ENCODE results near the gene PPP1R14B. TPM values are rescaled to one million over a fixed set of nuclear protein-coding genes. Genes with fewer than 3 reads are reported as not detected.

PPP1R14B gene, protein sequence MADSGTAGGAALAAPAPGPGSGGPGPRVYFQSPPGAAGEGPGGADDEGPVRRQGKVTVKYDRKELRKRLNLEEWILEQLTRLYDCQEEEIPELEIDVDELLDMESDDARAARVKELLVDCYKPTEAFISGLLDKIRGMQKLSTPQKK
- 153 and 159 TPM in 2 replicates for total RNA-seq

DNA sequence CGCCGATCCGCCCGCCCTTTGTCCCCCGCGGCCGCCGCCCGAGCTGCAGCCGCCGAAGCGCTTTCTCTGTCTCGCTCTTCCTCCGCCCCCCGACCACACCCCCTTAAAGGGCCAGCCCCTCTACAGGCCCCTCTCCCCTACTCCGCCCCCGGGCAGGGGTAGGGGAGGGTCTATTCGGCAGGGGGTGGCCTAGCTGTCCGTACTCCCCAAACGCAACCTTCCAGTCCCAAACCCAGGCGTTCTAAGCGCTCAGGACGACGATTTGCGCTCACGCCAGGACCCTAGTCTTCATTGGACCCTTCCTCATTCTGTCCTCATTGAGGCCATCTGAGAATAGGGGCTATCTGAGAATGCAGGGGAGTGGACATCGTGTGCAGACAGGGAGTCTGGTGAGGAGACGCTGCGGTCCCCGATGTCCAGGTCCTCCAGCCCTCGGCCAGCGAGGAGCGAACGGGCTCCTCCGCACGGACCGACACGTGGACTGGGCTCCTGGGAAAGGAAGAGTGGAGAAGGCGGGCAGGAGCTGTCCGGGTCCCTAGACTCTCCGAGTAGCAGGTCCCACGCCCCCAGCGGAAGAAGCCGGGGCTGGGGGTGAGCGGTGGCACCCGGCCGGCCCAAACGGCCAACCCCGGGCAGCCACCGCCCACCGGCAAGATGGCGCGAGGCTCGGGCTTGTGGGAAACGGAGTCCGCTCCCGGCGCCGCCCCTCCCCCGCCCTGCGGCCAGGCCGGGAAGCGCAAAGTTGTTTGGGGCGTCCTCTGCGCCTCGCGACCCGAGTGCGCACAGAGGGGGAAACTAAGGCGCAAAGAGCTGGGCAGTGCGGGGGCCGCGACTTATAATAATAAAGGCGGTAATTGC is at the start of gene PPP1R14B:
Gene PPP1R14B (minus strand): TSS at position 73 of the 858 bp plus-strand sequence. CDS start 270 bp downstream, outside the sequence.
- peak; percentile 84 to 88 for DNase-seq (ENCODE audit: low read depth in 2 of 2)

- DNase-seq (ENCODE audit: low read depth in 2 of 2) = no peak
Measured at GRCh38 chr11:64296236-64296635, 49.5 kb upstream of the PPP1R14B start.

- no peak for DNase-seq (ENCODE audit: low read depth in 2 of 2)
Measured at GRCh38 chr11:64295760-64296159, 49.0 kb upstream of the PPP1R14B start.

DNA sequence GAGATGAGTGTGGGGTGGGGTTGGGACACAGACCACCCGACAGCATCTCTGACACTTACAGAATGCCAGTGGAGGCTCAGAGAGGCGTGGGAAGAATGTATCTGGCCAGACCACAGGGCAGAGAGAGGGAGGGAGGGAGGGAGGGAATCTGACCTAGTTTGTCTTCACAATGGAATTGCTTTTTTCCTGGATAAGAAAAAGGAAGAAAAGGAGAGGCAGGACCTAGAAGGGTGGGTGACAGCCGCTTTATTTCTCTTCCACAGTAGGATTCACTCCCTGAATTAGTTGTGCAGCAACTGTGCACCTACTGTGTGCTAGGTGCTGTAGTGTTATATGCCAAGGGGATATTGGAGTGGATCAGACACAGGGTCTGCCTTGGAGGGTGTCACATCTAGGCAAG is 48.0 kb upstream of the PPP1R14B start:
- no peak for DNase-seq (ENCODE audit: low read depth in 2 of 2)

- DNase-seq (ENCODE audit: low read depth in 2 of 2) = no peak
Measured at GRCh38 chr11:64292460-64293254, 45.9 kb upstream of the PPP1R14B start.

DNA sequence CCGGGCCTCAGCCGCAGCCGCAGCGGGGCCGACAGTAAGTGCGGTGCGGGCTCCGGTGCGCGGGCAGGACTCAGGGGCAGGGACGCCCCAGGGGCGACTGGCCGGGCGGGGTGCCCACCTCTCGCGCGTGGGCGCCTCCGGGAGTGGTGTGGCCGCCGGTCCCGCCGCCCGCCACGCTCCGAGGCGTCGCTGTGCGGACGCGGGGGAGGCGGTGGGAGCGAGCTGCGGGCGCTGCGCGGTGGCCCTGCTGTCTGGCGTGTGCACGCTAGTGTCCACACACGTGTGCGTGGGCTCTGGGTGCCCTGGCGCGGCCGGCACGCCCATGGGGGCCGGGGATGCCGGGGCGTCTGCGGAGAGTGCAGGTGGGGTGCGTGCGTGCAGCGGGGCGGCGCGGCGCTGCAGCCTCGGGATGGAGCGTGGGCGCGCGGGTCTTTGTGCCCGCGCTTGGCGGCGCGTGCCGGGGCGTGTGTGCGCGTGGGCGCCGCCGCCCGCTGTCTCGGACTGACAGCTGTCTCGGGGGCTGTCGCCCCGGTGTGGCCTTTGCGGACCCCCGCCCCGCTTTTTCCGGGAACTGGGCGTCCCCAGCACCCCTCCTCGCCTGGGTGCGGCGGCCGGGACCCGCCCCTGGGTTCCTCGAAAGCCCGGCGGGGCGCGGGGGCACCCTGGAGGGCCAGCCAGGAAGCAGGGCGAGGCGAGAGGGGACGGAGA is 45.2 kb upstream of the PPP1R14B start:
- DNase-seq (ENCODE audit: low read depth in 2 of 2) = no peak

- no peak for DNase-seq (ENCODE audit: low read depth in 2 of 2)
Measured at GRCh38 chr11:64291262-64291751, 44.6 kb upstream of the PPP1R14B start, which contains the start of gene KCNK4. TSS of gene KCNK4 (plus strand) at chr11:64291302. CDS start at chr11:64293019, 1,717 bp downstream.

GRCh38 chr11:64290352-64291261 is 43.9 kb upstream of the PPP1R14B start:
- no peak for DNase-seq (ENCODE audit: low read depth in 2 of 2)

GRCh38 chr11:64289002-64289564 is 42.3 kb upstream of the PPP1R14B start:
- no peak for DNase-seq (ENCODE audit: low read depth in 2 of 2)

DNA sequence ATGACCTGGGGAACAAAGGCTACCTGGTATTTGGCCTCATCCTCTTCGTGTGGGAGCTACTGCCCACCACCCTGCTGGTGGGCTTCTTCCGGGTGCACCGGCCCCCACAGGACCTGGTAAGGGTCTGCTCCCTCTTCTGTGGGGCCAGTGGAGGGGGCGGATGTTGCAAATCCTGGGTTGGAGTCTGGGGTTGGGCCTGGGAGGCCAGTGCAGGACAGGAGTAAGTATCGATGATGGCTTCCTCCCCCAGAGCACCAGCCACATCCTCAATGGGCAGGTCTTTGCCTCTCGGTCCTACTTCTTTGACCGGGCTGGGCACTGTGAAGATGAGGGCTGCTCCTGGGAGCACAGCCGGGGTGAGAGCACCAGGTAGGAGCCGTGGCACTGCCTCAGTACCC is 41.6 kb upstream of the PPP1R14B start:
- DNase-seq (ENCODE audit: low read depth in 2 of 2) = no peak

DNA sequence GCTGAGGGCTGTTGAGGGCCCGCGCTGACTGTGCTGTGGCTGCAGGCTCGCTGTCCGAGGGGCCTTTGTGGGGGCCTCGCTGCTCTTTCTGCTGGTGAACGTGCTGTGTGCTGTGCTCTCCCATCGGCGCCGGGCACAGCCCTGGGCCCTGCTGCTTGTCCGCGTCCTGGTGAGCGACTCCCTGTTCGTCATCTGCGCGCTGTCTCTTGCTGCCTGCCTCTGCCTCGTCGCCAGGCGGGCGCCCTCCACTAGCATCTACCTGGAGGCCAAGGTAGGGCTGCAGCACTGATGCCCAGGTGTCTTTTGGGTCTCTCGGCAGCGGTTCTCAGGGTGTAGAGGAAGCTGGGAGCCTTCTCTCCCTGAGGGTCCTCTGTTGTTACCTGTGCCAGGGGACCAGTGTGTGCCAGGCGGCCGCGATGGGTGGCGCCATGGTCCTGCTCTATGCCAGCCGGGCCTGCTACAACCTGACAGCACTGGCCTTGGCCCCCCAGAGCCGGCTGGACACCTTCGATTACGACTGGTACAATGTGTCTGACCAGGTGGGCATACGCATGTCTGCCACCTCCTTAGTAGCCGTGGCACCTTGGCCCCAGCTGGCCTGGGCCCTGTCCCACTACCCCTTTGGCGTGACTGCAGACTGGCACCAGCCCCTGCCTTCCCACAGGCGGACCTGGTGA is 41.1 kb upstream of the PPP1R14B start:
- DNase-seq (ENCODE audit: low read depth in 2 of 2) = no peak

DNA sequence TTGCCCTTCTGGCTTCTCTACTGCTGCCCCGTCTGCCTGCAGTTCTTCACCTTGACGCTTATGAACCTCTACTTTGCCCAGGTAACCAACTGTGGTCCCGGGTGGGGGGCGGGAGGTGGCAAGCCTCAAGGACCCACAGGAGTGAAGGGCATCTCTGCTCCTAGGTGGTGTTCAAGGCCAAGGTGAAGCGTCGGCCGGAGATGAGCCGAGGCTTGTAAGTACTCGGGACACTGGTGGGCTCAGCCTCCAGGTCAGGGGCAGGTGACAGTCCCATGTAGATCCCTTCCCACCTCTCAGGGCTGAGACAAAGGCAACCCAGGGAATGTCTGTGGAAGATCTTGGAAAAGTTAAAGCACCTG is 40.0 kb upstream of the PPP1R14B start:
- DNase-seq (ENCODE audit: low read depth in 2 of 2) = no peak

DNA sequence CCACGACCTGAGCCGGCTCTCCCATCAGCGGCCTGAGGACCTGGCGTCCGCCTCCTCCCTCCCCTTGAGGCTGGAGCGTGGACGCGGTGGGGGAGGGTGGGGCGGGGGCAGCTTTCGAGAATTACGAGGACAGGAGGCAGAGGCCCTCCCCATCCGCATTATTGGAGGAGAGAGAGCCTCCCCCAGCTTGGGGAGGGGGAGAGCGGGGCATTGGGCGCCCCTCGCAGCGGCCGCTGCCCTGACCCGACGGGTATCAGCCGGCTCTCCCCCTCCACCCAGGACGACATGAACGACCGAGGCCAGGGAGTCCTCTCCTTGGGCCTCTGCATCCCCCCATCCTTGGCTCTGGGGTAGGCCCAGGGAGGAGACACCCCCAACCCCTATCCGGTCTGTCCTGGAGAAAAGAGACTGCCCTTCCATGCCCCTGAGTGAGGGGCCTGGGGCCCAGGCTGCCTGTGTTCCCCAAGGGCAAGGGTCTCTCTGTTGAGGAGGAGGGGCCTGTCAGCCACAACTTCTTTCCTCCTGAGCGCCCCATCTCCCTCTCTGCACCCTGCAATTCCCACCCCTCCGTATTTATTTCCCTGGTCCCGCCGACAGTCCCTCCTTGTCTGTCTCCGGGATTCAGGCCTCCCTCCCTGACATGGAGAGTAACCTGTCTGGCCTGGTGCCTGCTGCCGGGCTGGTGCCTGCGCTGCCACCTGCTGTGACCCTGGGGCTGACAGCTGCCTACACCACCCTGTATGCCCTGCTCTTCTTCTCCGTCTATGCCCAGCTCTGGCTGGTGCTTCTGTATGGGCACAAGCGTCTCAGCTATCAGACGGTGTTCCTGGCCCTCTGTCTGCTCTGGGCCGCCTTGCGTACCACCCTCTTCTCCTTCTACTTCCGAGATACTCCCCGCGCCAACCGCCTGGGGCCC is 39.4 kb upstream of the PPP1R14B start:
- DNase-seq (ENCODE audit: low read depth in 2 of 2) = peak in 1 of 2 donors; percentile 31

- peak; percentile 79 to 81 for DNase-seq (ENCODE audit: low read depth in 2 of 2)
Measured at GRCh38 chr11:64284962-64285884, 38.5 kb upstream of the PPP1R14B start, which contains the start of gene GPR137. TSS of gene GPR137 (plus strand) at chr11:64285848. CDS start at chr11:64286525, 677 bp downstream.

DNA sequence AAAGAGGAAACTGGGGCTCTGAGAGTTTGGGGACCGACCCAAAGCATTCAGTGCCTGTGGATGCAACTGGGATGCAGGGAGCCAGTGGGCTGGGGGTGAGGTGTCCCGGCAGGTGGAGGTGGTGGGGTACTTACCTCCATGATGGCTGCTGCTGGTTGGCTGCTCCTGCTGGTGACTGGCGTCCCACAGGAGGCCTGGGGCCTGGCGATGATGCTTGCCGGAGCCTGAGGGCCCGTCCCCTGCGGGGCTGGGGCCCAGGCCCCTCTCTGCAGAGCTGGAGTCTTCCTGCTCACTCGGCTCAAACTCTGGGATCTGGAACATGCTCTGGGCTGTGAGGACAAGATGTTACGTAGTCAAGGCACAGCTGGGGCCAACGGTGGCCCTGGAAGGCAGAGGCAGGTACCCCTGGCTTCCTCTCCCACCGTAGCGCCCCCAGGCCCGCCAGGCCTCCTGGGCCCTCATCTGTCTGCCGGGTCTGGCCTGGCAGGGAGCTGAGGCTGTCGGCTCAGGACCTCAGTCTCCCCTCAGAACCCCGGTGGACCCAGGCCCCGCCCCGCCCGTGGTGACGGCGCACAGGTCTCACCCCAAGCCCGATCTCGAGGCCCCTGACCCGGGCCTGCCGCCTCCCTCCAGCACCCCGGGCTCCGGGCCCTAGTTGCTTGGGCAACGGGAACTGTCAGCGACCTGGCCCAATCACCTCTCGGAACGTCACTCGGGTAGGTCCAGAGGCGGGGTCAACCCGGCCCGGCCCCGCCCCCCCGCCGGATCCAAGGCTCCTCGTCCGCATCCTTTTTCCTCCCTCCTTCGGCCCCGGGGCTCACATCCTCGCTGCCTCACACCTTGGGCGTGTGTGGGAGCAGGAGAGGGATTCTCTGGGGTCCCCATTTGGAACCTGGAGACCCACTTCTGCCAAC is 37.6 kb upstream of the PPP1R14B start, which contains the start of gene BAD:
Gene BAD (minus strand): TSS at position 618 of the 914 bp plus-strand sequence. CDS start 297 bp downstream, at position 321.
- DNase-seq (ENCODE audit: low read depth in 2 of 2) = peak; percentile 91

DNA sequence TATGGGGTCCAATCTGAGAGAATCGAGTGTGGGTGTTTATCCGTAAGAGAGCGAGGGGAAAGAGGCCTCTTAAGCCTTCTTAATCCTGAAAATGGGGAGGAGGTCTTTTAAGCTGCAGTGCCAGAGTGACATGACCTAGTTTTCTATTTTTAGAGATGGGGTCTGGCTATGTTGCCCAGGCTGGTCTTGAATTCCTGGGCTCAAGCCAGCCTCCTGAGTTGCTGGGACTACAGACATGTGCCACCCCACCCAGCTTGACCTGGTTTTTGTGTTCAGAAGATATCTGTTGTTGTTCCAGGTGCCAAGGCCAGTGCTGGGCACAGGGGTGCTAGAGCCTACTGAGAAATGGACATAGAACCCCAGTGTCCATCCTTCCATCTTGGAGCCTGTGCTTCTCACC is 36.3 kb upstream of the PPP1R14B start:
- DNase-seq (ENCODE audit: low read depth in 2 of 2) = no peak
